CD4-positive, alpha-beta T cell treated with Interleukin-10 for 1 hour (primary cell): ENCODE results near the gene DEAF1.
A peak's percentile ranks its signal among the peaks of the same experiment; 100 is the strongest.

Source experiments
- DNase-seq: peaks from one replicate; pipeline ENCODE4 v3.0.0-alpha.2; 2020

The DEAF1 gene

GRCh38 chr11:721247-721740 is 26.3 kb upstream of the DEAF1 start:
- no peak for DNase-seq

GRCh38 chr11:720642-721246 is 25.7 kb upstream of the DEAF1 start:
- DNase-seq, result peak; percentile 44

- no peak for DNase-seq
These were observed 25.1 kb upstream of the DEAF1 start for GRCh38 chr11:720017-720641.

- no peak for DNase-seq
These were observed 24.4 kb upstream of the DEAF1 start for GRCh38 chr11:719214-720016.

GRCh38 chr11:714436-714835 is 19.4 kb upstream of the DEAF1 start:
- no peak for DNase-seq

GRCh38 chr11:709109-709997 is 14.3 kb upstream of the DEAF1 start:
- DNase-seq, result no peak

- DNase-seq, result no peak
These were observed 13.5 kb upstream of the DEAF1 start for GRCh38 chr11:708511-708910.

GRCh38 chr11:707817-708420 is 12.9 kb upstream of the DEAF1 start:
- DNase-seq, result no peak

- no peak for DNase-seq
These were observed 12.2 kb upstream of the DEAF1 start for GRCh38 chr11:706957-707816.

- DNase-seq, result no peak
These were observed 11.5 kb upstream of the DEAF1 start for GRCh38 chr11:706439-706956.

GRCh38 chr11:705646-706438 is 10.8 kb upstream of the DEAF1 start, which contains the start of gene EPS8L2:
Gene EPS8L2, plus strand, starts transcription at chr11:706231. Its CDS starts 3,177 bp downstream, at chr11:709408.
- DNase-seq, result no peak

- no peak for DNase-seq
These were observed 10.0 kb upstream of the DEAF1 start for GRCh38 chr11:704781-705645.

GRCh38 chr11:704228-704674 is 9.2 kb upstream of the DEAF1 start:
- no peak for DNase-seq

- DNase-seq, result no peak
These were observed 8.5 kb upstream of the DEAF1 start for GRCh38 chr11:703506-703905.

GRCh38 chr11:702462-703461 is 7.7 kb upstream of the DEAF1 start:
- no peak for DNase-seq

GRCh38 chr11:701741-702461 is 6.9 kb upstream of the DEAF1 start:
- no peak for DNase-seq

GRCh38 chr11:699753-700152 is 4.7 kb upstream of the DEAF1 start:
- no peak for DNase-seq
